ENCODE measurements around the gene PPM1E. TPM values are rescaled to one million over a fixed set of nuclear protein-coding genes. Genes with fewer than 3 reads are reported as not detected.

Gene PPM1E
- total RNA-seq, 1 experiment from 2014 or later: 2.9 TPM

DNA sequence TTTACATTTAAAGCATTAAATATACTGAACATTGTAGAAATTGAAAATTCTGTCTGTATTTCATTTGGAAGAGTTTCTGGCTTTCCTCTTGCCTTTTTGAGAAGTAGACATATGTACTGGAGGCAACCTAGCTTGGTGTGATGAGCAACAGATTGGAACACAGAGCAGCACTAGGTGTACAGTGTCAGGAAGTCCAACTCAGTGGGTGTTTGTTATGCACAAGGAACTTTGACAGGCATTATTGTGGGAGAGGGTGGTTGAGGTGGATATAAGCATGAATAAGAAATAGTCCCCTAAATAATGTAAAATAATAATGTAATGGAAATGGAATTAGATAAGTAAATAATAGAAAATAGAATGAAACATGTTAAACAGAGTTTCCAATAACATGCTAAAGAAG lies 58.1 kb downstream of the PPM1E start:
- intact Hi-C loops (cut with micrococcal nuclease; ENCODE audit: unreplicated experiment) (no loop called here), in situ Hi-C loops (cut with HindIII; ENCODE audit: low pct_unique_long_range_greater_than_20kb, low sequenced_read_pairs) (no loop called here)
- no peaks in the 10 kb centered on the region for H3K36me3 ChIP-seq (ENCODE audit: control insufficient read depth, insufficient read depth, low read length)
- no peaks in the 10 kb centered on the region for H3K4me1 ChIP-seq (ENCODE audit: control insufficient read depth, insufficient read depth, low read length)
- no peak overlapping the region for H3K27ac ChIP-seq (ENCODE audit: low read length)
- ChIA-PET CTCF (no interaction called here), POLR2A (no interaction called here)
- ATAC-seq: no peak
- H3K27me3 ChIP-seq (ENCODE audit: control insufficient read depth, insufficient read depth, low read length): no peaks in the 10 kb centered on the region
- H3K4me3 ChIP-seq (ENCODE audit: low read depth in 2 of 2, low read length in 2 of 2): no peak overlapping the region
- no peak for TF ChIP-seq TCF7L2 (IDR thresholded peaks at IDR 0.05; ENCODE audit: low read depth, low read length)
- TF ChIP-seq SIN3A (IDR thresholded peaks at IDR 0.05; ENCODE audit: borderline replicate concordance, insufficient read depth, low read depth, low read length): no peak
- no peak for TF ChIP-seq POLR2AphosphoS5 (IDR thresholded peaks at IDR 0.05; ENCODE audit: low read depth, low read length)
- TF ChIP-seq, protein P1, sequence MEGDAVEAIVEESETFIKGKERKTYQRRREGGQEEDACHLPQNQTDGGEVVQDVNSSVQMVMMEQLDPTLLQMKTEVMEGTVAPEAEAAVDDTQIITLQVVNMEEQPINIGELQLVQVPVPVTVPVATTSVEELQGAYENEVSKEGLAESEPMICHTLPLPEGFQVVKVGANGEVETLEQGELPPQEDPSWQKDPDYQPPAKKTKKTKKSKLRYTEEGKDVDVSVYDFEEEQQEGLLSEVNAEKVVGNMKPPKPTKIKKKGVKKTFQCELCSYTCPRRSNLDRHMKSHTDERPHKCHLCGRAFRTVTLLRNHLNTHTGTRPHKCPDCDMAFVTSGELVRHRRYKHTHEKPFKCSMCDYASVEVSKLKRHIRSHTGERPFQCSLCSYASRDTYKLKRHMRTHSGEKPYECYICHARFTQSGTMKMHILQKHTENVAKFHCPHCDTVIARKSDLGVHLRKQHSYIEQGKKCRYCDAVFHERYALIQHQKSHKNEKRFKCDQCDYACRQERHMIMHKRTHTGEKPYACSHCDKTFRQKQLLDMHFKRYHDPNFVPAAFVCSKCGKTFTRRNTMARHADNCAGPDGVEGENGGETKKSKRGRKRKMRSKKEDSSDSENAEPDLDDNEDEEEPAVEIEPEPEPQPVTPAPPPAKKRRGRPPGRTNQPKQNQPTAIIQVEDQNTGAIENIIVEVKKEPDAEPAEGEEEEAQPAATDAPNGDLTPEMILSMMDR (IDR thresholded peaks at IDR 0.05): no peak
- TF ChIP-seq, protein P2, sequence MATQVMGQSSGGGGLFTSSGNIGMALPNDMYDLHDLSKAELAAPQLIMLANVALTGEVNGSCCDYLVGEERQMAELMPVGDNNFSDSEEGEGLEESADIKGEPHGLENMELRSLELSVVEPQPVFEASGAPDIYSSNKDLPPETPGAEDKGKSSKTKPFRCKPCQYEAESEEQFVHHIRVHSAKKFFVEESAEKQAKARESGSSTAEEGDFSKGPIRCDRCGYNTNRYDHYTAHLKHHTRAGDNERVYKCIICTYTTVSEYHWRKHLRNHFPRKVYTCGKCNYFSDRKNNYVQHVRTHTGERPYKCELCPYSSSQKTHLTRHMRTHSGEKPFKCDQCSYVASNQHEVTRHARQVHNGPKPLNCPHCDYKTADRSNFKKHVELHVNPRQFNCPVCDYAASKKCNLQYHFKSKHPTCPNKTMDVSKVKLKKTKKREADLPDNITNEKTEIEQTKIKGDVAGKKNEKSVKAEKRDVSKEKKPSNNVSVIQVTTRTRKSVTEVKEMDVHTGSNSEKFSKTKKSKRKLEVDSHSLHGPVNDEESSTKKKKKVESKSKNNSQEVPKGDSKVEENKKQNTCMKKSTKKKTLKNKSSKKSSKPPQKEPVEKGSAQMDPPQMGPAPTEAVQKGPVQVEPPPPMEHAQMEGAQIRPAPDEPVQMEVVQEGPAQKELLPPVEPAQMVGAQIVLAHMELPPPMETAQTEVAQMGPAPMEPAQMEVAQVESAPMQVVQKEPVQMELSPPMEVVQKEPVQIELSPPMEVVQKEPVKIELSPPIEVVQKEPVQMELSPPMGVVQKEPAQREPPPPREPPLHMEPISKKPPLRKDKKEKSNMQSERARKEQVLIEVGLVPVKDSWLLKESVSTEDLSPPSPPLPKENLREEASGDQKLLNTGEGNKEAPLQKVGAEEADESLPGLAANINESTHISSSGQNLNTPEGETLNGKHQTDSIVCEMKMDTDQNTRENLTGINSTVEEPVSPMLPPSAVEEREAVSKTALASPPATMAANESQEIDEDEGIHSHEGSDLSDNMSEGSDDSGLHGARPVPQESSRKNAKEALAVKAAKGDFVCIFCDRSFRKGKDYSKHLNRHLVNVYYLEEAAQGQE (IDR thresholded peaks at IDR 0.05; ENCODE audit: insufficient read depth in 1 of 2, low read depth in 2 of 2, low read length in 1 of 2): no peak
- BruUV-seq (replicated peaks): no TSS peak
- no peaks in the 10 kb centered on the region for H3K9me3 ChIP-seq (ENCODE audit: control insufficient read depth, insufficient read depth, low read depth, low read length)
- DNase-seq (ENCODE audit: low read depth, low spot score): no peak

DNA sequence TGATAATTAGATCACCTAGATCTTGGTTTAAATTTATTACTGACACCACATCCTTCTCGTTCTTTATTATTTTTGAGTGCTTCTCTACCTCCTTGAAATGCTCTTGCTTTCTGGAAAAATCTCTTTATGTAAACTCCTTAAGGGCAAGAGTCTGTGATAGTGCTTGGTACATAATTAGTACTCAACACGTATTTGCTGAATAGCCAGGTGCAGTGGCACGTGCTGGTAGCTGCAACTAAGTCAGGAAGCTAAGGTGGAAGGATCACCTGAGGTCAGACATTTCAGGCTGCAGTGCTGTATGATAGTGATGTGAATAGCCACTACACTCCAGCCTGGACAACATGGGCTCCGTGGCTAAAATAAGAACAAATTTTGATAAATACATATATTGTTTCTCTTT lies 63.0 kb downstream of the PPM1E start:
- no peaks in the 10 kb centered on the region for H3K27me3 ChIP-seq (ENCODE audit: control insufficient read depth, insufficient read depth, low read length)
- ATAC-seq (no peak), DNase-seq (ENCODE audit: low read depth, low spot score) (no peak)
- in situ Hi-C loops (cut with HindIII; ENCODE audit: low pct_unique_long_range_greater_than_20kb, low sequenced_read_pairs): no loop called here
- CTCF ChIA-PET: no interaction called here
- H3K9me3 ChIP-seq (ENCODE audit: control insufficient read depth, insufficient read depth, low read depth, low read length): no peaks in the 10 kb centered on the region
- H3K36me3 ChIP-seq (ENCODE audit: control insufficient read depth, insufficient read depth, low read length): no peaks in the 10 kb centered on the region
- no TSS peak for BruUV-seq (replicated peaks)
- no peak overlapping the region for H3K4me3 ChIP-seq (ENCODE audit: low read depth in 2 of 2, low read length in 2 of 2)
- no peak for TF ChIP-seq TCF7L2 (IDR thresholded peaks at IDR 0.05; ENCODE audit: low read depth, low read length)
- TF ChIP-seq, protein P2 (IDR thresholded peaks at IDR 0.05; ENCODE audit: insufficient read depth in 1 of 2, low read depth in 2 of 2, low read length in 1 of 2): no peak
- TF ChIP-seq, protein P1 (IDR thresholded peaks at IDR 0.05): no peak
- TF ChIP-seq SIN3A (IDR thresholded peaks at IDR 0.05; ENCODE audit: borderline replicate concordance, insufficient read depth, low read depth, low read length): no peak
- intact Hi-C loops (cut with micrococcal nuclease; ENCODE audit: unreplicated experiment): no loop called here
- no peaks in the 10 kb centered on the region for H3K4me1 ChIP-seq (ENCODE audit: control insufficient read depth, insufficient read depth, low read length)
- POLR2A ChIA-PET: no interaction called here
- H3K27ac ChIP-seq (ENCODE audit: low read length): no peak overlapping the region
